ENCODE results near the gene PARP14.
"Not testable (repeated sequence)": the region's sequence is repeated elsewhere in the genome, so short reads cannot be mapped to it uniquely, and the experiment has no call there.

PARP14 gene

GRCh38 chr3:122727294-122727693 lies 46.7 kb downstream of the PARP14 start:
- no peak for DNase-seq

GRCh38 chr3:122727766-122728165 lies 47.1 kb downstream of the PARP14 start:
- no peak for DNase-seq

- DNase-seq = no peak
These were observed 47.5 kb downstream of the PARP14 start for GRCh38 chr3:122728186-122728585.

- DNase-seq = no peak
These were observed 48.3 kb downstream of the PARP14 start for GRCh38 chr3:122728756-122729514.

GRCh38 chr3:122730240-122730639 lies 49.6 kb downstream of the PARP14 start:
- DNase-seq = no peak

GRCh38 chr3:122732682-122733525 lies 52.3 kb downstream of the PARP14 start:
- not testable (repeated sequence) for DNase-seq

GRCh38 chr3:122739172-122739571 lies 58.5 kb downstream of the PARP14 start:
- DNase-seq = no peak

- DNase-seq = no peak
These were observed 61.6 kb downstream of the PARP14 start for GRCh38 chr3:122742234-122742633.

- DNase-seq = no peak
These were observed 63.0 kb downstream of the PARP14 start for GRCh38 chr3:122743581-122744120.

- DNase-seq = no peak
These were observed 64.9 kb downstream of the PARP14 start for GRCh38 chr3:122745369-122746021.

- DNase-seq = not testable (repeated sequence)
These were observed 66.7 kb downstream of the PARP14 start for GRCh38 chr3:122747295-122747694.

GRCh38 chr3:122748347-122748746 lies 67.7 kb downstream of the PARP14 start:
- no peak for DNase-seq

GRCh38 chr3:122754929-122755328 lies 74.3 kb downstream of the PARP14 start:
- no peak for DNase-seq

- no peak for DNase-seq
These were observed 74.9 kb downstream of the PARP14 start for GRCh38 chr3:122755491-122755890.

GRCh38 chr3:122758877-122759560 lies 78.4 kb downstream of the PARP14 start:
- DNase-seq = no peak

GRCh38 chr3:122760453-122761271 lies 80.0 kb downstream of the PARP14 start:
- DNase-seq = no peak

- DNase-seq = no peak
These were observed 85.8 kb downstream of the PARP14 start for GRCh38 chr3:122766430-122766829.

GRCh38 chr3:122767540-122768372 lies 87.1 kb downstream of the PARP14 start:
- DNase-seq = no peak

GRCh38 chr3:122770521-122771202 lies 90.0 kb downstream of the PARP14 start:
- no peak for DNase-seq

GRCh38 chr3:122772827-122773226 lies 92.2 kb downstream of the PARP14 start:
- DNase-seq = no peak
